ENCODE measurements around the gene RAPGEF2. TPM values are rescaled to one million over a fixed set of nuclear protein-coding genes. Genes with fewer than 3 reads are reported as not detected.
A peak's percentile ranks its signal among the peaks of the same experiment; 100 is the strongest.

The RAPGEF2 gene
- total and polyA plus RNA-seq, 9 of the 15 experiments (the other 6 are each of a cell fraction or from before 2014, with no cell fraction given), result 3.1 to 32.6 (median 23.1) TPM

DNA sequence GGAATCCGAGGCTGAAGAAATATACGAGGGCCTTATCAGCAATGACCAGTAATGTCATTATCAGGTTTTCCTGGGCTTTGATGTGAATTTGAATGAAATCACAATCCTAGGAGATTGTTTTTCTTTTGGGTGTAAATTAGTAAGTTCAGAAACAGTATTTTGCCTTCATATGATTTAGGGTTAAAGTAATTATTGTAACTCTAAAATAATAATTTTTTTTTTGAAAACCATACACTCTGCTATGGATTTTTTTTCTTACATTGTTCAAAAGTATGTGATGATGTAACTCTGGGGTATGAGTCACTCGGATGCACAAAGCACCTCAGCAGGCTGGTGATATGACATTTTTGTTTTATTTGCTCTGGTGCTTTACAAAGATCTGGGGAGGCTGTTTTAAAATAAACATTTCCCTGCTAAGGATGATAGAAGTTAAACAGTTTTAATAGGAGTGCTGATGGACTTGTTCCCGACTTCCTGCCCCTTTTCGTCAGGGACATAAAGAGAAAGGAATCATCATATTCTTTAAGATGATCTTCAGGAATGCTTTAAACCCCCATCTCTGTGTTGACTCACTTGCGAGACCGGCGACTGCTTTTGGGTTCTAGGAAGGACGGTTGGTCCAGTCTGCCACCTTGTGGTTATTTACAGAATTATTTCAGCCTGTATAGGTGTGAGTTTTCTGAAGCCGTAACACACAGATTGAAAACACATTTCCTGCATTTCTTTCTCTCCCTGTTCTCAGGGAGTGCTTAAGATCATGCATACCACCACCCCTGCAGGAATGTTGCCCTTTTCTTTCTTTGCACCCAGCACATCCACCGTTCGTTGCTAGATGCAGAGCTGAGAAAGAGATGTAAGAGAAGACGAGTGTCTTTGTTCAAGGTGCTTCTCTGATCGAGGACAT lies 72.5 kb downstream of the RAPGEF2 start (continued):
- TF ChIP-seq, protein P1, sequence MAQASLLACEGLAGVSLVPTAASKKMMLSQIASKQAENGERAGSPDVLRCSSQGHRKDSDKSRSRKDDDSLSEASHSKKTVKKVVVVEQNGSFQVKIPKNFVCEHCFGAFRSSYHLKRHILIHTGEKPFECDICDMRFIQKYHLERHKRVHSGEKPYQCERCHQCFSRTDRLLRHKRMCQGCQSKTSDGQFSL (CRISPR knock-in tag; IDR thresholded peaks at IDR 0.05), result no peak
- TF ChIP-seq, protein P1 (tag; IDR thresholded peaks at IDR 0.05), result no peak
- TF ChIP-seq SMAD4 (CRISPR knock-in tag; conservative IDR thresholded peaks at IDR 0.05) (no peak), FOXP1 (CRISPR knock-in tag; IDR thresholded peaks at IDR 0.05) (peak; percentile 60; the same call in 1 of the 2 replicates), CBFB (CRISPR knock-in tag; IDR thresholded peaks at IDR 0.05) (no peak), MED1 (CRISPR knock-in tag; IDR thresholded peaks at IDR 0.05; ENCODE audit: borderline replicate concordance) (no peak), SAP30 (IDR thresholded peaks at IDR 0.05; ENCODE audit: borderline replicate concordance, insufficient read depth, low read depth, low read length, poor library complexity, severe bottlenecking) (no peak), THRAP3 (IDR thresholded peaks at IDR 0.05; ENCODE audit: borderline replicate concordance) (no peak), ZNF280A (IDR thresholded peaks at IDR 0.05; ENCODE audit: low read depth, partially characterized antibody) (no peak), GATAD2B (IDR thresholded peaks at IDR 0.05; ENCODE audit: borderline replicate concordance) (no peak), SREBF2 (CRISPR knock-in tag; IDR thresholded peaks at IDR 0.05) (no peak), ZKSCAN1 (IDR thresholded peaks at IDR 0.05; ENCODE audit: low read depth, low read length) (no peak)
- TF ChIP-seq, protein P2, sequence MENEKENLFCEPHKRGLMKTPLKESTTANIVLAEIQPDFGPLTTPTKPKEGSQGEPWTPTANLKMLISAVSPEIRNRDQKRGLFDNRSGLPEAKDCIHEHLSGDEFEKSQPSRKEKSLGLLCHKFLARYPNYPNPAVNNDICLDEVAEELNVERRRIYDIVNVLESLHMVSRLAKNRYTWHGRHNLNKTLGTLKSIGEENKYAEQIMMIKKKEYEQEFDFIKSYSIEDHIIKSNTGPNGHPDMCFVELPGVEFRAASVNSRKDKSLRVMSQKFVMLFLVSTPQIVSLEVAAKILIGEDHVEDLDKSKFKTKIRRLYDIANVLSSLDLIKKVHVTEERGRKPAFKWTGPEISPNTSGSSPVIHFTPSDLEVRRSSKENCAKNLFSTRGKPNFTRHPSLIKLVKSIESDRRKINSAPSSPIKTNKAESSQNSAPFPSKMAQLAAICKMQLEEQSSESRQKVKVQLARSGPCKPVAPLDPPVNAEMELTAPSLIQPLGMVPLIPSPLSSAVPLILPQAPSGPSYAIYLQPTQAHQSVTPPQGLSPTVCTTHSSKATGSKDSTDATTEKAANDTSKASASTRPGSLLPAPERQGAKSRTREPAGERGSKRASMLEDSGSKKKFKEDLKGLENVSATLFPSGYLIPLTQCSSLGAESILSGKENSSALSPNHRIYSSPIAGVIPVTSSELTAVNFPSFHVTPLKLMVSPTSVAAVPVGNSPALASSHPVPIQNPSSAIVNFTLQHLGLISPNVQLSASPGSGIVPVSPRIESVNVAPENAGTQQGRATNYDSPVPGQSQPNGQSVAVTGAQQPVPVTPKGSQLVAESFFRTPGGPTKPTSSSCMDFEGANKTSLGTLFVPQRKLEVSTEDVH (IDR thresholded peaks at IDR 0.05; ENCODE audit: low read depth, partially characterized antibody), result peak; percentile 48
- TF ChIP-seq, protein P3, sequence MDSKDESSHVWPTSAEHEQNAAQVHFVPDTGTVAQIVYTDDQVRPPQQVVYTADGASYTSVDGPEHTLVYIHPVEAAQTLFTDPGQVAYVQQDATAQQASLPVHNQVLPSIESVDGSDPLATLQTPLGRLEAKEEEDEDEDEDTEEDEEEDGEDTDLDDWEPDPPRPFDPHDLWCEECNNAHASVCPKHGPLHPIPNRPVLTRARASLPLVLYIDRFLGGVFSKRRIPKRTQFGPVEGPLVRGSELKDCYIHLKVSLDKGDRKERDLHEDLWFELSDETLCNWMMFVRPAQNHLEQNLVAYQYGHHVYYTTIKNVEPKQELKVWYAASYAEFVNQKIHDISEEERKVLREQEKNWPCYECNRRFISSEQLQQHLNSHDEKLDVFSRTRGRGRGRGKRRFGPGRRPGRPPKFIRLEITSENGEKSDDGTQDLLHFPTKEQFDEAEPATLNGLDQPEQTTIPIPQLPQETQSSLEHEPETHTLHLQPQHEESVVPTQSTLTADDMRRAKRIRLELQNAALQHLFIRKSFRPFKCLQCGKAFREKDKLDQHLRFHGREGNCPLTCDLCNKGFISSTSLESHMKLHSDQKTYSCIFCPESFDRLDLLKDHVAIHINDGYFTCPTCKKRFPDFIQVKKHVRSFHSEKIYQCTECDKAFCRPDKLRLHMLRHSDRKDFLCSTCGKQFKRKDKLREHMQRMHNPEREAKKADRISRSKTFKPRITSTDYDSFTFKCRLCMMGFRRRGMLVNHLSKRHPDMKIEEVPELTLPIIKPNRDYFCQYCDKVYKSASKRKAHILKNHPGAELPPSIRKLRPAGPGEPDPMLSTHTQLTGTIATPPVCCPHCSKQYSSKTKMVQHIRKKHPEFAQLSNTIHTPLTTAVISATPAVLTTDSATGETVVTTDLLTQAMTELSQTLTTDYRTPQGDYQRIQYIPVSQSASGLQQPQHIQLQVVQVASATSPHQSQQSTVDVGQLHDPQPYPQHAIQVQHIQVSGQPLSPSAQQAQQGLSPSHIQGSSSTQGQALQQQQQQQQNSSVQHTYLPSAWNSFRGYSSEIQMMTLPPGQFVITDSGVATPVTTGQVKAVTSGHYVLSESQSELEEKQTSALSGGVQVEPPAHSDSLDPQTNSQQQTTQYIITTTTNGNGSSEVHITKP (IDR thresholded peaks at IDR 0.05; ENCODE audit: partially characterized antibody), result no peak
- TF ChIP-seq, protein P4, sequence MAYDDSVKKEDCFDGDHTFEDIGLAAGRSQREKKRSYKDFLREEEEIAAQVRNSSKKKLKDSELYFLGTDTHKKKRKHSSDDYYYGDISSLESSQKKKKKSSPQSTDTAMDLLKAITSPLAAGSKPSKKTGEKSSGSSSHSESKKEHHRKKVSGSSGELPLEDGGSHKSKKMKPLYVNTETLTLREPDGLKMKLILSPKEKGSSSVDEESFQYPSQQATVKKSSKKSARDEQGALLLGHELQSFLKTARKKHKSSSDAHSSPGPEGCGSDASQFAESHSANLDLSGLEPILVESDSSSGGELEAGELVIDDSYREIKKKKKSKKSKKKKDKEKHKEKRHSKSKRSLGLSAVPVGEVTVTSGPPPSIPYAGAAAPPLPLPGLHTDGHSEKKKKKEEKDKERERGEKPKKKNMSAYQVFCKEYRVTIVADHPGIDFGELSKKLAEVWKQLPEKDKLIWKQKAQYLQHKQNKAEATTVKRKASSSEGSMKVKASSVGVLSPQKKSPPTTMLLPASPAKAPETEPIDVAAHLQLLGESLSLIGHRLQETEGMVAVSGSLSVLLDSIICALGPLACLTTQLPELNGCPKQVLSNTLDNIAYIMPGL (CRISPR knock-in tag; IDR thresholded peaks at IDR 0.05), result no peak
